Neural crest cell (in vitro differentiated cells): ENCODE results near the gene EFCAB11. TPM values are rescaled to one million over a fixed set of nuclear protein-coding genes. Genes with fewer than 3 reads are reported as not detected.
A peak's percentile ranks its signal among the peaks of the same experiment; 100 is the strongest.

Experiments
- DNase-seq: peaks from one replicate; pipeline ENCODE4 v3.0.0; 2021; ENCODE audit warnings: low read depth, mixed read lengths, low spot score
- H3K27ac Mint-ChIP-seq: one replicate; pipeline ENCODE4 v1.8.0; 2021; ENCODE audit warnings: mild to moderate bottlenecking, mixed read lengths; ENCODE audit not compliant: unreplicated experiment
- H3K27me3 Mint-ChIP-seq: 2 replicates; pipeline ENCODE4 v1.8.0; 2021; ENCODE audit warnings: low read depth, mild to moderate bottlenecking, mixed read lengths
- H3K36me3 Mint-ChIP-seq: 2 replicates; pipeline ENCODE4 v1.8.0; 2021; ENCODE audit warnings: low read depth, mild to moderate bottlenecking, mixed read lengths
- H3K4me1 Mint-ChIP-seq: 2 replicates; pipeline ENCODE4 v1.8.0; 2021; ENCODE audit warnings: mixed read lengths
- H3K4me3 Mint-ChIP-seq: one replicate; pipeline ENCODE4 v1.8.0; 2021; ENCODE audit warnings: mild to moderate bottlenecking, mixed read lengths
- H3K9me3 Mint-ChIP-seq: 2 replicates; pipeline ENCODE4 v1.8.0; 2021; ENCODE audit warnings: mixed read lengths
- total RNA-seq: library from RNA; stranded (reverse); gene quantifications from 2 replicates; pipeline ENCODE4 v1.2.1, GENCODE V29; 2021
- TF ChIP-seq, protein P1 (sequence below): fragments of 200-600 bp; sonication (generic); conservative IDR thresholded peaks from 2 replicates; pipeline ENCODE4 v1.5.0; 2021; ENCODE audit warnings: antibody characterized with exemption, mild to moderate bottlenecking

EFCAB11 gene
- total RNA-seq, 1 donor from 2014 or later, result 15.4 TPM

DNA sequence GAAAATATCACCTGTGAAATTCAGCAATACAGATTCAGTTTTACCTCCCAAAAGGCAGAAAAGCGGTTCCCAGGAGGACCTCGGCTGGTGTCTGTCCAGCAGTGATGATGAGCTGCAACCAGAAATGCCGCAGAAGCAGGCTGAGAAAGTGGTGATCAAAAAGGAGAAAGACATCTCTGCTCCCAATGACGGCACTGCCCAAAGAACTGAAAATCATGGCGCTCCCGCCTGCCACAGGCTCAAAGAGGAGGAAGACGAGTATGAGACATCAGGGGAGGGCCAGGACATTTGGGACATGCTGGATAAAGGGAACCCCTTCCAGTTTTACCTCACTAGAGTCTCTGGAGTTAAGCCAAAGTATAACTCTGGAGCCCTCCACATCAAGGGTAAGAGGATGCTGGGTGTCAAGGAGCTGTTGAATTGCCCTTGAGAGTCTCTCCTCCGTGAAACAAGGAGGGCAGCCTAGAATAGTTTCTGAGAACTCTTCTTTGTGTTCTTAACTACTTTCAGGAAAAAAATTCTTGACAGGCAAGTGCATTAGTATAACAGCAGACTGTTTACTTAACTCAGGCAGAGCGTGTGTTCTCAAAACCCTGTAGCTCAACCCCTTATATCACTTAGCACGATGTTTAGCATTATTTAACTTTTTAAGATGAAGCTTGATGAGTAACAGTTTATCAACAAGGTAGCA, 8.9 kb upstream of the EFCAB11 start:
- no peak for DNase-seq
- Mint-ChIP-seq H3K9me3 (no peaks in the 10 kb centered on the region), H3K36me3 (peaks cover 4% of the 10 kb centered on the region), H3K4me3 (no peak overlapping the region), H3K27me3 (no peaks in the 10 kb centered on the region), H3K4me1 (peaks cover 9% of the 10 kb centered on the region), H3K27ac (peak overlapping the region; percentile 24)
- TF ChIP-seq, protein P1, sequence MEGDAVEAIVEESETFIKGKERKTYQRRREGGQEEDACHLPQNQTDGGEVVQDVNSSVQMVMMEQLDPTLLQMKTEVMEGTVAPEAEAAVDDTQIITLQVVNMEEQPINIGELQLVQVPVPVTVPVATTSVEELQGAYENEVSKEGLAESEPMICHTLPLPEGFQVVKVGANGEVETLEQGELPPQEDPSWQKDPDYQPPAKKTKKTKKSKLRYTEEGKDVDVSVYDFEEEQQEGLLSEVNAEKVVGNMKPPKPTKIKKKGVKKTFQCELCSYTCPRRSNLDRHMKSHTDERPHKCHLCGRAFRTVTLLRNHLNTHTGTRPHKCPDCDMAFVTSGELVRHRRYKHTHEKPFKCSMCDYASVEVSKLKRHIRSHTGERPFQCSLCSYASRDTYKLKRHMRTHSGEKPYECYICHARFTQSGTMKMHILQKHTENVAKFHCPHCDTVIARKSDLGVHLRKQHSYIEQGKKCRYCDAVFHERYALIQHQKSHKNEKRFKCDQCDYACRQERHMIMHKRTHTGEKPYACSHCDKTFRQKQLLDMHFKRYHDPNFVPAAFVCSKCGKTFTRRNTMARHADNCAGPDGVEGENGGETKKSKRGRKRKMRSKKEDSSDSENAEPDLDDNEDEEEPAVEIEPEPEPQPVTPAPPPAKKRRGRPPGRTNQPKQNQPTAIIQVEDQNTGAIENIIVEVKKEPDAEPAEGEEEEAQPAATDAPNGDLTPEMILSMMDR, result no peak

DNA sequence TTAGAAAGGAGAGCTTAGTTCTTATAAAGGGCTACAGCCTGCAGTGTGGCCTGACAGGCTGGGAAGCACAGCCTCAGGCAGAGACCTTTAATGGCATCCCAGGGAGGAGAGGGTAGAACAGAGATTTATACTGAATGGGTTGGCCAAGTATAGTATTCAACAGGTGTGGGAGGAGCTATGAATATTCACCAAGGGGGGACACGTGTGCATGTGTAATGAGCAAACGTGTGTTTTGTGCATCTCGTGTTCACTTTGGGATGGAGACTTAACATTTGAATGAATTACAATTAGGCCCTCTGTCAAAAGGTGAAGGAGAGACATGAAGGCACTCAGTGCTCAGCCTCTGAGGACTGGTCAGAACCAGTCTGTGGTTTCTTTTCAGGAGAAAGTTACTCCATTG, 6.4 kb upstream of the EFCAB11 start:
- Mint-ChIP-seq H3K27me3 (no peaks in the 10 kb centered on the region), H3K36me3 (peaks cover 4% of the 10 kb centered on the region), H3K4me3 (no peak overlapping the region), H3K4me1 (peaks cover 26% of the 10 kb centered on the region), H3K9me3 (no peaks in the 10 kb centered on the region), H3K27ac (no peak overlapping the region)
- no peak for DNase-seq
- TF ChIP-seq, protein P1, result no peak

DNA sequence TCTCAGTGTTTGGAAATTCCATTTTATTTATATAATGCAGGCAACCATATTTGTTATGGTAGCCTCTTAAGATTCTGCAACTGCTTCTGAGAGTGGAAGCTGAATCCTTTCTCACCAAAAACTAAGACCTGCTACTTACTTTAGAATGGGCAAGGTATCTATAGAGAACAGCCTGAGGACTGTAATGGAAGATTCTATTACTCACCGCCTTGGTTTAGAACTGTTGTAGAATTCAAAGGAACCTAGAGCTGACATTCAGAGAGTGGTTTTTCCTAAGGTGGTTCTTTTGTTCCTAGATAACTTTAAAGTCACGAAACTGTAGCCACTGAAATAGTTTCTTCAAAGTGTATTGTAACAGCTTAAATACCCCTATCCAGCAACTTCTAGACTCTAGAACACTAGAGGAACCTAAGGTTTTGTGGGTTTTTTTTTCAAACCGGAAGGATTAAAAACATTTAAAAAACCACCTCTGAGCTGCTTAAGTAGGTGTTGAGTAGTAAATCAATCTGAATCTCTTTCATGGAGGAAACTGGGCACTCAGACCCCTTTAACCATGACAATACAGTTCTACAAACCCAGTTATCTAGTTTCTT, 5.4 kb upstream of the EFCAB11 start:
- peaks cover 4% of the 10 kb centered on the region for H3K36me3 Mint-ChIP-seq
- H3K4me1 Mint-ChIP-seq, result peaks cover 32% of the 10 kb centered on the region
- H3K27me3 Mint-ChIP-seq, result no peaks in the 10 kb centered on the region
- no peak overlapping the region for H3K27ac Mint-ChIP-seq
- H3K9me3 Mint-ChIP-seq, result no peaks in the 10 kb centered on the region
- no peak for DNase-seq
- TF ChIP-seq, protein P1, result no peak
- no peak overlapping the region for H3K4me3 Mint-ChIP-seq

DNA sequence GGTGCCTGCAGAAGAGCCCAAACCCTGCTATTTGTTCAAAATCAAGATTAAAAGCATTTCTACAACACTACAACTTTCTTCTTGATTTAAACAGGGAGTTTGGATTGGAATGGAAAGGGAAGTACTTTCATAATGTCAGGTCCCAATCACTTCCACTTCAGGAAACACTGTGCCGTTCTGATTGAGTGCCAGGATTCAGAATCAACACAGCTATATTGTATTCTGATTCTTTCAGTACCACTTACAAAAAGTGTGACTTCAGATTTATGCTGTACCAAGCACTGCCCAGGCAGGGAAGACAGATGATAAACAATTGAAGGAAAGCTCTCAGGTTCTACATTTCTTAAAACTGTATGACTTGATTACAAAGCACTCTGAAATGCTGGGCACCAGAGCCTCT, 4.4 kb upstream of the EFCAB11 start:
- peaks cover 4% of the 10 kb centered on the region for H3K36me3 Mint-ChIP-seq
- TF ChIP-seq, protein P1, result no peak
- H3K27ac Mint-ChIP-seq, result no peak overlapping the region
- no peak for DNase-seq
- no peaks in the 10 kb centered on the region for H3K9me3 Mint-ChIP-seq
- peak overlapping the region; percentile 42 for H3K4me3 Mint-ChIP-seq
- peaks cover 40% of the 10 kb centered on the region for H3K4me1 Mint-ChIP-seq
- H3K27me3 Mint-ChIP-seq, result no peaks in the 10 kb centered on the region

DNA sequence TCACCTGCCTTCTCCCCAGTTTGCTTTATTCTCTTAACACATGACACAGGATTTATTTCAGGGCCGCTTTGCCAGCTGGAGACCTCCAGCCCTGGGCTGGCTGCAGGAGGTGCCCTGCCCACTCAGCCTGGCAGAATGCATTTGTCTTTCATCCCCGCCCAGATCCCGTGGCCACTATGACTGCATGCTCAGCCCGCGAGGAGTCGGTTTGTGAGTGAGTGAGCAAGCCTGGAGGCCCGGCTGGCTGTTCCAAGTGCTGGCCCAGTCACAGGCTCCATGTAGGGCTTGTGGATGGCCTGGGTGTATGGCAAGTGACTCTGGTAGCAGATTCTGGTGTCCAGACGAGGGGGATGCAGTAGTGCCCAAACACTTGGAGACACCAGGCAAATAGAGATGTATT, 3.3 kb upstream of the EFCAB11 start:
- TF ChIP-seq, protein P1, result no peak
- DNase-seq, result no peak
- Mint-ChIP-seq H3K27me3 (no peaks in the 10 kb centered on the region), H3K36me3 (peaks cover 4% of the 10 kb centered on the region), H3K4me3 (peak overlapping the region; percentile 99), H3K4me1 (peaks cover 52% of the 10 kb centered on the region), H3K9me3 (no peaks in the 10 kb centered on the region), H3K27ac (no peak overlapping the region)
